HG03442 (cell line): ENCODE measurements around the gene ZP1.
A peak's percentile ranks its signal among the peaks of the same experiment; 100 is the strongest.
"Not testable (repeated sequence)": the region's sequence is repeated elsewhere in the genome, so short reads cannot be mapped to it uniquely, and the experiment has no call there.

Experiments
- ATAC-seq: cut with Tn5 transposase; IDR thresholded peaks from one replicate; pipeline ENCODE4 v1.9.1; 2021; ENCODE audit warnings: mild to moderate bottlenecking, moderate library complexity; ENCODE audit not compliant: unreplicated experiment

The ZP1 gene, protein sequence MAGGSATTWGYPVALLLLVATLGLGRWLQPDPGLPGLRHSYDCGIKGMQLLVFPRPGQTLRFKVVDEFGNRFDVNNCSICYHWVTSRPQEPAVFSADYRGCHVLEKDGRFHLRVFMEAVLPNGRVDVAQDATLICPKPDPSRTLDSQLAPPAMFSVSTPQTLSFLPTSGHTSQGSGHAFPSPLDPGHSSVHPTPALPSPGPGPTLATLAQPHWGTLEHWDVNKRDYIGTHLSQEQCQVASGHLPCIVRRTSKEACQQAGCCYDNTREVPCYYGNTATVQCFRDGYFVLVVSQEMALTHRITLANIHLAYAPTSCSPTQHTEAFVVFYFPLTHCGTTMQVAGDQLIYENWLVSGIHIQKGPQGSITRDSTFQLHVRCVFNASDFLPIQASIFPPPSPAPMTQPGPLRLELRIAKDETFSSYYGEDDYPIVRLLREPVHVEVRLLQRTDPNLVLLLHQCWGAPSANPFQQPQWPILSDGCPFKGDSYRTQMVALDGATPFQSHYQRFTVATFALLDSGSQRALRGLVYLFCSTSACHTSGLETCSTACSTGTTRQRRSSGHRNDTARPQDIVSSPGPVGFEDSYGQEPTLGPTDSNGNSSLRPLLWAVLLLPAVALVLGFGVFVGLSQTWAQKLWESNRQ

DNA sequence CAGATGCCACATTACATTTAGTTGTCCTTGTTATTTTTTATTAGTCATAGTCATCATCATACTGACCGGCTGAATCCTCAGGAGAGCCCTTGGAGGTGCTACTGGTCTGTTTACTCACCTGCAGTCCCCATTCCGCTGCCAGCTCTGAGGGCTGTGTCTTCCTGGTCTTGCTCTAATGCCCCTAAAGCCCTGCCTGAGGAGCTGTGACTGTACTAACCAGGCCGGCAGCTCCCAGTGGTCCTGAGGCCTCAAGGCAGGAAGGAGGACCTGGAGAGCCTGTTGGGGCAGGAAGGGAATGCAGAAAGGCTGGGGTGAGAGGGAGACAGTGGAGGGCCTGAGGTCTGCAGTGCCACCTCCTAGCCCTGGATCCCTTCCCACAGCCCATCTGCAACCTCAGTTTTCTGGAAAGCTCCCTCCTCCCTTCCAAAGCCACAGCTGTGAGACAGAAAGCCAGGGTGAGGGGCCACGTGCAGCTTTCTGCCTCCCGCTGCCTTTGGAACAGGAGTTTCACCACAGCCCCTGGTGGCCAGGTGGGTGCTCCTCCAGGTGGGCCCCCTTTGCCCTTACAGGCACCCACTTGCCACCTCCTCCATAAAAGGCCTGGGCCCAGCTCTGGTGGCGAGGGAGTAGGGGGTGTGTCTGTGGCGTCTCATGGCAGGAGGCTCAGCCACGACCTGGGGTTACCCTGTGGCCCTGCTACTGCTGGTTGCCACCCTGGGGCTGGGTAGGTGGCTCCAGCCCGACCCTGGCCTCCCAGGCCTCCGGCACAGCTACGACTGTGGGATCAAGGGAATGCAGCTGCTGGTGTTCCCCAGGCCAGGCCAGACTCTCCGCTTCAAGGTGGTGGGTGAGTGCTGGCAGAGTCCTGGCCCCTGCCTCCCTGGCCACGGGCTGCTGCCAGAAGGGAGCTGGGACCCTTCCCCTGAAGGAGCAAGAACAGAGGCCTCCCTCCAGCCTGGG, at the start of gene ZP1:
TSS of gene ZP1 (plus strand) at position 632 of the 960 bp plus-strand sequence. CDS start at position 652, 20 bp downstream.
- ATAC-seq = no peak

DNA sequence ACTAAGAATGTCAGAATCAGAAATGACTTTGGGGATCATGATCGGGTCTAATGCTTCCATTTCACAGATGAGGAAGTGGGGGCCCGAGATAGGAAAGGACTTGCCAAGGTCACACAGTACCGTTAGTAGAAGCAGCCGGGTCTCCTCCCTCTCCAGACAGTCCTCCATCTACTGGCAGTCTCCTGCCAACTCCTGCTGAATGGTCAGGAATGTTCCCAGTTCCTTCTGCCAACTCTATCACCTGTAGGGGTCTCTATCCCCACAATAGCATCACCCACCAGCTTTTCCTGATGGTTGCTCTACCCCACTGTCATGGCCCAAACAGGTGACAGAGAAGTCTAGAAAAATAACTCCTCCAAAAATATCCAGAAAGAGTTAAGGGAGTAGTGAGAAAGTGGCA, 49.3 kb upstream of the ZP1 start:
- ATAC-seq = no peak

DNA sequence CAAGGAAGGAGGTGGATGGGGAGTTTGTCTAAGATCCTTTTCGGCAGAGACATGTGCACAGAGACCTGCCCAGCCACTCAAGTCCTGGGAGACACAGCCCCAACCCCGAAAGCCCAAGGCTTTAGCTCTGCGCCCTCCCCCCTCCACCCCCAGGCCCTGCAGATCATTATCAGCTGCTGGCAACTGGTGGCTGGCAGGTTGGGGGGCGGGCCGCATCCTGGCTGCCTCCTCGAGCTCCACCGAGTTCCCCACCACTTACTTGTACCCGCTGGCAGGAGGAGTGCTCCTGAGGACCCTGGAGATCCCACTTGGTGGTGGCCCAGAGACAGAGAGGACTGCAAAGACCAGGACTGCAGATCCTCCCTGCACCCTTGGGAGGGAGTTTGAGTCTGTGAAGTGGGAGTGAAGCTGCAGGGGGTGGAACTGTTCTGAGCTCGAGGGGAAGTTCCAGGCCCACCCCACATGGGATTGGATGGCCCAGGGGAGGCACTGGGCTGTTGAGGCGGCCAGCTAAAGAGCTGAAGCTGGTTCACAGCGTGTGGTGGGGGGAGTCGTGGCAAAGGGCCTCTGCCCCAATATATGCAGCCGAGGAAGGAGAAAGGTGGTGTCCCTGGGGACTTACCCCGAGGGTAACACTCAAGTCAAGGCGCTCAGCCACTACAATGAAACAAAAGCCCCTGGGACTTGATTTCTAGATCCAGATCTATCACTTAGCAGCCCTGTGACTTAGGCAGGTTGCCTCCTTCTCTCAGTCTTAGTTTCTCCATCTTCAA, 45.3 kb upstream of the ZP1 start:
- ATAC-seq = no peak

DNA sequence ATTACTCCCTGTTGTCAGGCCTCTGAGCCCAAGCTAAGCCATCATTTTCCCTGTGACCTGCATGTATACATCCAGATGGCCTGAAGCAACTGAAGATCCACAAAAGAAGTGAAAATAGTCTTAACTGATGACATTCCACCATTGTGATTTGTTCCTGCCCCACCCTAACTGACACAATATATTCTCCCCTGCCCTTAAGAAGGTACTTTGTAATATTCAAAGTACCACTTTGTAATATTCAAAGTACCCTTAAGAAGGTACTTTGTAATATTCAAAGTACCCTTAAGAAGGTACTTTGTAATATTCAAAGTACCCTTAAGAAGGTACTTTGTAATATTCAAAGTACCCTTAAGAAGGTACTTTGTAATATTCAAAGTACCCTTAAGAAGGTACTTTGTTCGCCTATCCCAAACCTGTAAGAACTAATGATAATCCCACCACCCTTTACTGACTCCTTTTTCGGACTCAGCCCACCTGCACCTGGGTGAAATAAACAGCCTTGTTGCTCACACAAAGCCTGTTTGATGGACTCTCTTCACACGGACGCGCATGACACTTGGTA, 43.5 kb upstream of the ZP1 start:
- ATAC-seq = not testable (repeated sequence)

DNA sequence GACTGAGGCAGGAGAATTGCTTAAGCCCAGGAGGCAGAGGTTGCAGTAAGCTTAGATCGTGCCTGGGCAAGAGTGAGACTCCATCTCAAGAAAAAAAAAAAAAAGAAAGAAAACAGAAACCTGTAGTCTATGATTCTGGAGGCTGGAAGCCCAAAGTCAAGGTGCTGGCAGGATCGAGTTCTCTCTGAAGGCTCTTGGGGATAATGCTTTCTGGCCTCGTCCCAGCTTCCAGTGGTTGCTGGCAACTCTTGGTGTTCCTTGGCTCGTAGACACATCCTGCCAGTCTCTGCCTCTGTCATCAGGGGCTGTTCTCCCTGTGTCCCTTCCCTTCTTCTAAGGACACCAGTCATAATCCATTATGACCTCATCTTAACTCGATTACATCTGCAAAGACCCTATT, 42.2 kb upstream of the ZP1 start:
- no peak for ATAC-seq

DNA sequence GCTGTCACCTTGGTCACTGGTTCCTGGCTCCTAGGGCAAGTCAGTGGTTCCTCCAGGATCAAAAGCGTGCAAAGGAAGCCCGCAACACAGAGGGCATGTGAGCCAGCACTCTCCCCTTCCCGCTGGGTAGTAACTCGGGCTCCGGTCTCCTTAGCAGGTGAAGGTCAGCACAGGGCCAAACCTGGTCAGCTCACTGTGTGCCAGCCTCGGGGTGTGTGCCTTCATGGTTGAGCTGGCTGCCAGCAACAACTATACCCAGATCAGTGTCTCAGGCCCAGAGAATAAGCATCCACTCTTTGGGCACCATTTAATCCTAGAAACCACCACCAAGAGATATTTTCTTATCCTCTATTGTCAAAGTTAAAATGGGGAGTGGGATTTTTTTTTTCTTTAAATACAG, 41.6 kb upstream of the ZP1 start:
- ATAC-seq = no peak

DNA sequence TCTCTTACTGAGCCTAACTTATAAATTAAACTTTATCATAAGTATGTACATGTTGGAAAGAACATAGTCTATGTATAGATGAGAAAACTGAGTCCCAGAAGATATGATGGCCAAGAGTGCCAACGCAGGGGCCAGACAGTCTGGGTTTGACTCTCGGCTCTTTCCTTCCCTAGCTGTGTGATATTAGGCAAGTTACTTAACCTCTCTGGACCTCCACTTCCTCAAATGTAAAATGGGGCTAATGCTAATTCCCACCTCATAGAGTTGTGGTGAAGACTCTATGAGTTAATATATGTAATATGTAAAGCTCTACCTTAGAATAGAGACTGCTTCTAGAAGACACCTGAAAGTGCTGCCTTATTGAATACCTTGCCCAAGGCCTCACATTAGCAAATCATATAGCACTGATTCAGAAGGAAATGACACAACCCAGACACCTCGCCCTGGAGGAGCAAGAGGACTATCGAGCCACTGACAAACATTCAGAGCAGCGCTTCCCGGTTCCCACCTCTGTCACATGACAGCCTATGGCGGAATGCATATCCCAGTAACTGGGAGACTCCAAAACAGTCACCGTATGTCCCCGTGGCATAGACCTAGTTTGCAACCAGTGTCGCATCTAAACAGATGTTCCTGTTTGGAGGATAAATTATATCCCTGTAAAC, 36.7 kb upstream of the ZP1 start:
- ATAC-seq = peak; percentile 67

DNA sequence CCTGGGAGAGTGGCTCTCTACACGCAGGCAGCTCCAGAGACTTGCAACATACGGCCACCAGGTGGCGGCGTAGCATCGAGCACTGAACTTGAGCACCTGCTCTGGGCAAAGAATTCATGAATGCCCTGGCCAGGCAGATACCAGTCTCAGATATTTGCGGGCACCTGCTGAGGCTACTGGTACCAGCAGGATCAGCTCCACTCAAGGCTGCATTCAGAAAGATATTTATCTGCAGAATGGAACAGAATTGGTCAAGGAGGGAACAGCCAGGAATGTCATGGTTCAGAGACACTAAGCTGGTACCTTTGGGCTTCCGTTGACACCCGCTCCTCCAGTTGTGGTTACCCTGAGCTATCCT, 36.2 kb upstream of the ZP1 start:
- ATAC-seq = peak; percentile 79

DNA sequence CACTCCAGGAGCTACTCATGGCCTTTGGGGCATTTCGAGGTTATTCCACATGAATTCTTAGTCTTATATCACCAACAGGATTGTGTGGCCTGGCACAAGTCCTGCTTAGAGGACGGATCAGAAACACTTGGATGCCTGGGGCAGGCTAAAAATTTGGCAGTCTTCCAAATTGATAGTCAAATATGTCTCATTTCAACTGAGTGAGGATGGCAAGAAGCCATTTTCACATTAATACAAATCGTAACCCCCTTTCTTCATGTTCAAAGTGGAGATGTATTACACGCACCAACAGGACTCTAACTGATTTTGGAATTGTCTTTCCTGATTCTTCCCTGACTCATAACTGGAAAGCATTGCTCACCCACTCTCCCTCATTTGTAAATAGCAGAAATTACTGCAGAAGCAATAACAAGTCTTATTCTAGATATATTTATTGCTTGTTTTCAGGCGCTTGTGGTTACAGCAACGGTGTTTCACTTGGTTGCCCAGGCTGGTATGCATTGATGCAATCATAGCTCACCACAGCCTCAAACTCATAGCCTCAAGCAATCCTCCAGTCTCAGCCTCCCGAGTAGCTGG, 35.8 kb upstream of the ZP1 start:
- ATAC-seq = no peak

DNA sequence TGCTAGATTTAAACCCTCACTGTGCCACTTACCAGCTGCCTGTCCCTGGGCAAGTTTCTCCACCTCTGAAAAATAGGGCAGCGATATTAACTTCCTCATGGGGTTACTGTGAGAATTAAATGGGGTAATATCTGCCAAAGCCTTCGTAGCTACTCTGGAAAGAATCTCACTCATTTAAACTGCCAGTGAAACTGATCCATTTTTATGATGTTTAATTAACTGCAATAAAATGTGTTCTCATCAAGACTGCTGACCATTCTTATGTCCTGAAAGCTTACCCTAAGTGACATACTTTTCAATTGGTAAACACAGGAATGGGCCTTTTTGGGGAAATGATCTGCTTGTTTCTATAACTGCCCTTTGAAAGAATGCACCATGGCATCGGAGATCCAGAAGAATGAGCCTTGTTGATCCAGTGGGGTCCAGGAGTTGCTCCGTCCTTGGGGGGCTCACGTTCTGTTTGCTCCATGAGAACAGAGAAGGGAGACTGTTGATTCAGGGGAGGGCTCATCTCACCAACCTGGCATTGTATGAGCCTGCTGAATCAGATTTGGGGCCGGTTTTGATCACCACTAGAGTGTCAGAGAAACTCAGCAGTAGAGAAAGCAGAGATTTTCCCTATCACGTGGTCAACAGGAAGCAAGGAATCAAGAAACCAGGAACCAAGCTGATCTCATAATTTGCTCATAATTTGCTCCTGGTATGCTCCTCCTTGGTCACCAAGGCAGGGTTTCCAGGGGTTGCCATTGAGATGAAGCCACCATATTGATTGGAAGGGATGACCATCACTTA, 32.4 kb upstream of the ZP1 start:
- ATAC-seq = no peak

DNA sequence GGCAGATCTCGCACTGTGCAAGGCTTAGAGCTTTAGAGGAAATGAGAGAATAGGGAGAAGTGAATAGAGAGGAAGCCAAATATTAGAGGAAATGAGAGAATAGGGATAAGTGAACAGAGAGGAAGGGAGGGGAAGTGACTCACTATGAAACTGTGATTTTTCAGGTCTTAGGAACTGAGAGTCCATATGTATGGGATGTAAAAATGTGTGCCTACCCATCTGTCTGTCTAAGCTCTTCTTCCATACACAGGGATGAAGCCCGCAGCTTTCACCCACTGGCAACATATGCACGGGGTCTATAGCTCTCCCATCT, 31.9 kb upstream of the ZP1 start:
- ATAC-seq = no peak

DNA sequence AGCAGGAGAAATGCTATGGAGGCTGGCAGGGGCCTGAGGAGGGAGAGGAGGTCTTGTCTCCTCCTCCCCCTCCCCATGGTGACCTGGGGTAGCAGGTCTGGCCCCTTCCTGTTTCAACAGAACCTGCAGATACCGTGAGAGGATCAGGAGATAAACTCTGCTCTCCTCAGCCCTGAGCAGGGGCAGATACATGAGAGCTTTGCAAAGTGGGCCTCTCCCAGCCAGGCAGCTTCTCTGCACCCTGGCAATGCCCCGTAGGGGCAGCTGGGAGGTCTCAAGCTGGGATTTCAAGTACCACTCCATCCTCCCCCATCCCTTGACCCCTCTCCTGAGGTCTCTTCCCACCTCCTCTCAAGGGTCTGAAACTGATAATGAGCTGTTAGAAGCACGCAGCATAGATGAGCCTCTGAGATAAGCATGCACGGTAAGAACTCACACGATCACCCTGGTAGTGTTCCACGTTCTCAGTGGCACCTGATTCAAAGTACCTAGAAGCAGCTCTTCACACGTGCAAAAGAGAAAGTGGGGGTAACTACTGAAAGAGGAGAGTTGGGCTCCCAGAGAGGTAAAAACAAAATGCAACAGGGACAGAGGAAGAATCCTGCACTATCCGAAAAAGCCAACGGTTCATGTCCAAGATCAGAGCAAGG, 30.4 kb upstream of the ZP1 start:
- ATAC-seq = no peak

DNA sequence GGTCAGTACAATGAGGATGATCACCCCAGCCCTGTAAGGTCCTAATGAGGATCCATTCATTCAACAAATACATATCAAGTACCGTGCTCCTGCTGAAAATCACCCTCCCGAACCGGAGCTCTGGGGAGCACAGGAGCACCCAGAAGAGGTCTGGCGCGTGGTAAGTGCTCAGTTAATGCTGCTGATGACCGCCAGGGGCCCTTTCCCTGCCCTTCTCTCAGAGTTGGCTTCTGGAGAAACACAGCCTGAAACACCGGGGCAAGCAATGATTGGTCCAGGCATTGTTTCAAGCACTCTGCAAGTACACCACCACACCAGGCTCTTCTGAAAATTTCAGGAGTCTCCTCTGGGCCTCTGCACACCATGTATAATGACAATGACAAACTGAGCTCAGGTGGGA, 29.2 kb upstream of the ZP1 start:
- ATAC-seq = no peak

DNA sequence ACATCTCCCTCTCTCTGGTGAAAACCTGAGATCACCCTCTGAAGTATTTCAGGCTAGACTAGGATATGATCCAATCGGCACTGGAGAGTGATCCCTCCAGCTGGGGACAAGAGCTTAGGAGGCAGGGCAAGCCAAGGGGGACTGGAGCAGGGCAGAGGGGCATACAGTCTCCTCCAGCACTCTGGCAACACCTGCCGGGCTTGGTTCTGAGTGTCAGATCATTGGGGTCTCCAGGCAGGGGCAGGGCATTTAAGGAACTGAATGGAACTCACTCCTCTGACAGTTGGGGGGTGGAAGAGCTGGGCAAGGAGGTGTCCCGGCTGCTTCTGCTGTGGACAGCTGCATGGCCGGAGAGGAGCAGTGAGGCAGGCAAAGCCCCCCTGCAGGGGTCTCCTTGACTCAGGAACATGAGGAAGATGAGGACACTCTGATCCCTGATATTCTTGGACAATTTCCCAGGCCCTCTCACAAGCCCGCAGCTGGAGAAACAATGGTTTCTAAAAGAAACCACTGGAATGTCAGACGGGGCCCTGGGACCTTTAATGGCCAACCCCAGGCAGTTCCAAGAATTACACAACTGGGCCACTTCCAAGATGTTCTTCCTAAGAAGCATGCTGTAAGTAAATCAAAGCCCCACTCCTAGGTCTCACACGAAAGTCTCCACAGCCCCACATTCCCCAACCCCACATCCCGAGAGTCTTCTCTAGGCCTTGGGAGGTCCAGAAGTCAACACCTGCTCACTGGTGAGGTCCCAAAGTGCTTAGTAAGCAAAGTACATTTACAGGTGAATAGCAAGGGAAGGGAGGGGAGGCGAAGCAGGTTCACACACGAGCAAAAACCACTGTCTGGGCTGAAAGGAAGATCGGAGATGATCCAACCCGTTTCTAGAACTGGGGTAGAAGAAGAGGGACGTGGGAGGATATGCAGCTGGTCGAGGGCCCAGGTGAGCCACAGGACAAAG, 26.6 kb upstream of the ZP1 start:
- ATAC-seq = no peak

DNA sequence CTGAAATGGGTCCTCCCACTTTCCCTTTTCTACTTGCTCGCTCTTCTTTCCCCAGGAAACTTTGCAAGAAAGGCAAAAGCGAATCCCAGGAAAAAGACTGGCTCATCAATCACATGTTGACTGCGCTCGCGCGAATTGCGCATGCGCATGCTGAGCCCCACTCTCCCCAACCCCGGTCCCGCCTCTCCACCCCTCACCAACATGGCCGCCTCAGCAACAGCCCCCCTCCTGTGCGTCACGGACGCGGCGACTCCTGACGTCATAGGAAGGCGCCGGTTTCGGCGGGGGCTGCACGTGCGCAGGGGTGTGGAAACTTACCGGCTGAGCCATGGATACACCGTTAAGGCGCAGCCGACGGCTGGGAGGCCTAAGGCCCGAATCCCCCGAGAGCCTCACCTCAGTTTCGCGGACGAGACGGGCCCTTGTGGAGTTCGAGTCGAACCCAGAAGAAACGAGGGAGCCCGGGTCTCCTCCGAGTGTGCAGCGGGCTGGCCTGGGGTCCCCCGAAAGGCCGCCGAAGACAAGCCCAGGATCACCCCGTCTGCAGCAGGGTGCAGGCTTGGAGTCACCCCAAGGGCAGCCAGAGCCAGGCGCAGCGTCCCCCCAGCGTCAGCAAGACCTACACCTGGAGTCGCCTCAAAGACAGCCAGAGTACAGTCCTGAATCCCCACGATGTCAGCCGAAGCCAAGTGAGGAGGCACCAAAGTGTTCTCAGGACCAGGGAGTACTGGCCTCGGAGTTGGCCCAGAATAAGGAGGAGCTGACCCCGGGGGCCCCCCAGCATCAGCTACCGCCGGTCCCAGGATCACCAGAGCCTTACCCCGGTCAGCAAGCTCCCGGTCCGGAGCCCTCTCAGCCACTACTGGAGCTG, 25.3 kb upstream of the ZP1 start, which contains the start of gene CCDC86:
TSS of gene CCDC86 (plus strand) at position 317 of the 871 bp plus-strand sequence. CDS start at position 329, 12 bp downstream.
- peak; percentile 79 for ATAC-seq
